ENCODE data around the gene SNAPC4.

Gene SNAPC4

DNA sequence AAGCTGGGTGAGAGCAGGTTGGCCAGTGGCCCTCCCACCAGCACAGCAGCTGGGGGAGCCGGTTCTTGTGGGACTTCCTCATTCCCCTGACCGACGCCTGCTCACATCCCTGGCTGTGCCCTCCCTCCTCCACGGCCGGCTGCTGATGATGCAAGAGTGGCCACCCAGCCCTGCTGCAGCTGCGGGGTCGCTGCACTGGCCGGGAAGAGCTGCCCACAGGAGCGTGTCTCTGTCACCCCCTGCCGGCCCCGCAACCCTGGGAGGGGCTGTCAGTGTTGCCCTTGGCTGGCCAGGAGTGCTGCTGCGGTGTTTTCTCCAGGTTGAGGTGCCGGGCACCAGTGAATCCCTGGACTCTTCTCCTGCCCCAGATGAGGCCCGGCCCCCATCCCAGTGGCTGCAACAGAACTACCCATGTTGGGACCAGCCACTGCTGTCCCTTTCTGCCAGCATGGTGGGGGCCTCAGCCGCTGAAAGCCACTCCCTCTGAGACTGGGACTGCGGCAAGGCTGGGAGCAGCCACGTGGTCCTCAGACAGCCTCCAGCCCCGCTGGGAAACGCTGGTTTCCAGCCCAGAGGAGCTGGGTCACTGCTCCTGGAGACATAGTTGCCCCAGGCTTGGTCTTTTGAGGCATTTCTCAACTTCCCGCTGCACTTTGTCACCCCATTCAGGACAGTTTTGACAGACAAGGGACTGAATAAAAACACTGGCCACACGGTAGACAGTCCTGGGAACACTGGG is 27.2 kb downstream of the SNAPC4 start:
- no peak for DNase-seq (ENCODE audit: low read depth in 2 of 2)

- no peak for DNase-seq (ENCODE audit: low read depth in 2 of 2)
These were observed 28.0 kb downstream of the SNAPC4 start for GRCh38 chr9:136372006-136372405.

GRCh38 chr9:136371533-136371880 is 28.5 kb downstream of the SNAPC4 start:
- no peak for DNase-seq (ENCODE audit: low read depth in 2 of 2)

GRCh38 chr9:136370687-136371532 is 29.1 kb downstream of the SNAPC4 start:
- DNase-seq (ENCODE audit: low read depth in 2 of 2) = no peak

- DNase-seq (ENCODE audit: low read depth in 2 of 2) = no peak
These were observed 29.9 kb downstream of the SNAPC4 start for GRCh38 chr9:136370037-136370436.

- no peak for DNase-seq (ENCODE audit: low read depth in 2 of 2)
These were observed 31.8 kb downstream of the SNAPC4 start for GRCh38 chr9:136368190-136368589.

DNA sequence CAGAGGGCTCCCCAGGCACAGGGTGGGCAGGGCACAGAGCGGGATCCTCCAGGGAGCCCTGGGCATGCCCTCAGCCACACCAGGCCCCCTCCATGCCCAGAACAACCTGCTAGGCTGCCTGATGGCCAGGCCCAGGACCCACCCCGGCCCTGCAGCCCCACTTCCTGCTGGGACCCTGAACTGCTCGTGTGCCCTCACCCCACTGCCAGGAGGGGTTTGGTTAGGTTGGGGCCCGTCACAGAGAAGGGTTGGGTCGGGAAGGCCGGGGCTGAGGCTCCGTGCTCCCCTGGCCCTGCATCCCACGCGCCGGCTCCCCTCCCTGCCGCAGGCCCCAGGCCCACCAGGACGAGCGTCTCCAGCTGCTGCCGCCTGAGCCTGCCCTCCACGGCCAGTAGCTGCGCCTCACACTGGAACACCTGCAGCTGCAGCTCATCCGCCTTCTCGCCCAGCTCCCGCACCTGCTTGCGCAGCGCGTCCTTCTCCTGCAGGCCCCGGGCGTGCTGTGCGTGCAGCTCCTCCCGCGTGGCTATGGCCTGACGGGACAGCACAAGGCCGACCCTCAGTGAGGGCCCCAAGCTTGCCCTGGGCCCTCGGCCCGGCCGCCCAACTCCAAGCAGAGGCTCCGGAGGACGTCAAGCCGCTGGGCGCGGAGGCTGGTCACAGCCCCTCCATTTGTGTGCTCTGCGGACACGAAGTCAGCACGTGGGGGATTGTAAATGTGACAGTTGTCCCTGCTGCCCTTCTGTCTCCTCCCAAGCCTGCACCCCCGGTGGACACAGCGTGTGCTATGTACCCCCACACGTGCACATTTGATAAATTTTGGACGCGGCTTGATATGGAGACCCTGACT is 32.4 kb downstream of the SNAPC4 start:
- DNase-seq (ENCODE audit: low read depth in 2 of 2) = no peak

DNA sequence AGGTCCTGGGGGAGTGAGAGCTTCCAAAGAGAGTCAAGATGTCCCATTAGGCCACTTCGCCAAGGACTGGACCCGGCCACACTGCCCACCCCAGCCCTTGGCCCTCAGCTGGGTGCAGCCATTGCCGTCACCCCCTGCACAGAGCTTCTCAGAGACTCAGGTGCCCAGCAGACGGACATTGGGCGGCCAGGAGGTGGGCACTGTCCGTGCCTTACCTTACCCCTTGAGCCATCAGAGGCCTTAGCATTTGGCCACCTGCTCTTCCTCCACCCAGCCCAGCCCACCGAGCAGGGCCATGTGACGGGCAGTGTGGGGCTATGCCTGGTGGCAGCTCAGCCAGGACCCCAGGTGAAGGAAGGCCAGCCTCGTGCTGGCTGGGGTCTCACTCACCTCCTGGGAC is 33.1 kb downstream of the SNAPC4 start:
- DNase-seq (ENCODE audit: low read depth in 2 of 2) = no peak

- DNase-seq (ENCODE audit: low read depth in 2 of 2) = no peak
These were observed 34.2 kb downstream of the SNAPC4 start for GRCh38 chr9:136365775-136366222.

DNA sequence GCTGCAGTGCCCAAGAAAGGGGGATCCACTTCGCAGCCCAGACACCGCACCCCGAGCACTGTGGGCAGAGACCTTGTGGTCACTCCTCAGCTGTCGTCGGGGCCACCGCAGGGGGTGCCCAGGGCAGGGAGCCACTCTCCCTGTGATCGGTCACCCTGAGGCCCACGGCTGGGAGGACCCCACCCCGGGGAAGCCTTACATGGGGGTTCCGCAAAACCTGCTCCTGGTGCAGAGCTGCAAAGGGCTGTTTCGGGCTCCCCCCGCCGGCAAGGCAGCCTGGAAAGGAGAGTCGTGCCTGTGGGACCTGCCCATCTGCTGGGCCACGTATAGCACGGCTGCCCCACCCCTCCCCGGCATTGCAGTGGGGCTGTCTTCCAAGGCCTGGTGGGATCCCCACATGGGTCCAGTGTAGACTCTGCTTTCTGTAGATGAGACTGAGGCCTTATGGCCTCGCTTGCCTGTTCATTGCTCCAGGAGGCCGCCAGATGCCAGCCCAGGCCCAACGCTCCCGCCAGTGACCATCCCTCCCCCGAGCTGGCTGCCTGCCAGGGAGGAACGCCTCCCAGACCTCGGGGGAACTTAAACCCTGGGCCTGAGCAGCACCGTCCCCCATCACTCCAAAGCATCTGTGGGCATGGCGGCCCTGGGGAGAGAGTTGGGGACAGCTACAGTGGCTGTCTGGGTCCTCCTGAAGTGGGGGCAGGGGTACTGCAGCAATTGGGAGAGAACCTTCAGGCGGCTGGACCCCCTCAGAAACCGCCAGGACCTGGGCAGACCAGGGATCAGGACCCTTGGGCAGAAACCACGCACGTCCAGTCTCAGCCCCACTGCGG is 34.8 kb downstream of the SNAPC4 start:
- no peak for DNase-seq (ENCODE audit: low read depth in 2 of 2)

GRCh38 chr9:136363949-136364748 is 35.8 kb downstream of the SNAPC4 start:
- no peak for DNase-seq (ENCODE audit: low read depth in 2 of 2)

GRCh38 chr9:136363106-136363948 is 36.6 kb downstream of the SNAPC4 start, which contains the start of gene DNLZ:
Gene DNLZ (minus strand): TSS chr9:136363744. CDS start chr9:136363714, 30 bp downstream.
- DNase-seq (ENCODE audit: low read depth in 2 of 2) = peak; percentile 97

GRCh38 chr9:136362450-136362784 is 37.6 kb downstream of the SNAPC4 start:
- no peak for DNase-seq (ENCODE audit: low read depth in 2 of 2)

DNA sequence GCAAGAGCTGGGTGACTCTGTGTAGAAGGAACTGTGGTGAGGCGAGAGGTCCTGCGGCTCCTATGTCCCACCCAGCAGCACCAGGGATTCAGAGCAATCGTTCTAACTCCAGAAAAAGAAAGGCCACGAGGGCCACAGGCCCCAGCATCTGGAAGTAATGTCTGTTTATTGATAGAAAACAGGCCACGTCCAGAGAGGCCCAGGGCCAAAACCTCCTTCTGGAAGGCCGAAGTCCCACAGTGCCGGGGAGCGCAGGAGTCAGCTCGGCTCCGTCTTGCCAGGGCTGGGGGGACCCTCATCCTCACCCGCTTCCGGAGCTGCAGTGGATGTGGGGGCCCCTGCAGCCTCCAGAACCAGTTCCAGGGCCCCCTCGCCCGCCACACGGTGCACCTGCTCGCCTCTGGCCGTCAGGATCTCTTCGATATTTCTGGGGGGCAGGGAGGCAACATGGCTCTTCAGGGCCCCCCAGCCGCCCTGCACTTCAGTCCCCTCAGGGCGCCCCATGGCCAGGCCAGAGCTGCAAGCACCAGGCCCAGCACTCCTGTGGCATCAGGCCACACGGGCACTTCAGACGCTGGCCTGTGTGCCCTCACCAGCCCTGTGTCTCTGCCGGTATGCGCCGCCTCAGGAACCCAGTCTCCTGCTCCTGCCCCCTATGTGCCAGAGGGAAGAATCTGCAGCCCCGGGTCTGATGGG is 38.1 kb downstream of the SNAPC4 start:
- DNase-seq (ENCODE audit: low read depth in 2 of 2) = no peak

- DNase-seq (ENCODE audit: low read depth in 2 of 2) = no peak
These were observed 38.8 kb downstream of the SNAPC4 start for GRCh38 chr9:136361047-136361753.

DNA sequence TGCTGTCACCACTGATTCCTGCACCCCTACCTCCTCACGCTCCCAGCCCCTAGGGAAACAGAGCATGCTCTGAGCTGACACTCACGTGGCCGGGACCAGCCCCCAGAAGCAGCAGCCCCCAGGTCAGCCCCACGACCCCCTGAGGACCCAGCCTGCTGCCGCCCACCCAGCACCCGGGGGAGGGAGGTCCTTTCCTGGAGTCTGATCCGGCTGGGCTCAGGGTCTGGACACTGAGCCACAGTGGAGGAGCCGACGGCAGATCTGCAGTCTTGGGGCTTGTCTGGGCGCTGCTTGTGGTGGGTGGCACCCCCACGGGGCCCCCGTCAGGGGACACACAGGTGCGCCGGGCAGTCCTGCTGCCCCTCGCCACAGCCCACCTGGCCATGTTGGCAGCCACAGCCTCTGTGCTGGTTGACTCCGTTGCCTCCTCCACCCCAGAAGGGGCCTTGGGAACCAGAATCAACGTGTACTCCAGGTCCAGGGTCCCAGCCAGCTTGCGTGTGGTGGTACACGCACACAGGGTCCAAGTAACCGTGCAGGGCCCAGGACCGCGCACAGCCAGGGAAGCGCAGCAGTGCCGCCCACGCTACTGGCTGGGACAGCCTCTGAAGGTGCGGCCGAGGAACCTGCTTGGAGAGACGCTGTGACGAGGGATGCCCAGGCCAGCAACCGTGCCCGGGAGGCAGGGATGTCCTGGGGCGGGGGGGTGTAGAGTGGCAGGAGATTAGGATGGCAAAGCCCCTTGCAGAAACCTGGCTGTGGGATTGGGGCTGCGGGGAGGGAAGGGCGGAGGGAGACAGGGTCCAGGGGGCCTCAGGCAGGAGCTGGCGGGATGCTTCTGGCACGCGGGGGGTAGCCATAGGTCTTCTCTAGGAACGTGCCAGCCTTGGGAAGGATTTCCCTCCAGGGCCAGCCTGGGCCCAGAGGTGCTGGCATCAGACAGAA is 39.9 kb downstream of the SNAPC4 start:
- no peak for DNase-seq (ENCODE audit: low read depth in 2 of 2)

GRCh38 chr9:136358888-136359287 is 41.1 kb downstream of the SNAPC4 start:
- no peak for DNase-seq (ENCODE audit: low read depth in 2 of 2)
